GM23248 (cell line): Measurements from ENCODE around the gene RETSAT.

Experiments used
- EZH2 ChIP-seq: fragments of 200-600 bp; sonication (generic); IDR thresholded peaks from 2 replicates; pipeline ENCODE4 v1.6.1; 2018; ENCODE audit warnings: antibody characterized with exemption, mild to moderate bottlenecking; ENCODE audit not compliant: insufficient read depth, poor library complexity, severe bottlenecking
- EZH2phosphoT487 ChIP-seq: fragments of 200-600 bp; sonication (generic); IDR thresholded peaks from 2 replicates; pipeline ENCODE4 v1.6.1; 2018; ENCODE audit warnings: antibody characterized with exemption, moderate library complexity, mild to moderate bottlenecking, low read depth; ENCODE audit not compliant: insufficient read depth

- TF ChIP-seq EZH2 (no peak), EZH2phosphoT487 (no peak)
These were observed 44.8 kb upstream of the RETSAT start for GRCh38 chr2:85399183-85399455.
